ENCODE measurements around the gene PC.
"Not testable (repeated sequence)": the region's sequence is repeated elsewhere in the genome, so short reads cannot be mapped to it uniquely, and the experiment has no call there.

Gene PC

DNA sequence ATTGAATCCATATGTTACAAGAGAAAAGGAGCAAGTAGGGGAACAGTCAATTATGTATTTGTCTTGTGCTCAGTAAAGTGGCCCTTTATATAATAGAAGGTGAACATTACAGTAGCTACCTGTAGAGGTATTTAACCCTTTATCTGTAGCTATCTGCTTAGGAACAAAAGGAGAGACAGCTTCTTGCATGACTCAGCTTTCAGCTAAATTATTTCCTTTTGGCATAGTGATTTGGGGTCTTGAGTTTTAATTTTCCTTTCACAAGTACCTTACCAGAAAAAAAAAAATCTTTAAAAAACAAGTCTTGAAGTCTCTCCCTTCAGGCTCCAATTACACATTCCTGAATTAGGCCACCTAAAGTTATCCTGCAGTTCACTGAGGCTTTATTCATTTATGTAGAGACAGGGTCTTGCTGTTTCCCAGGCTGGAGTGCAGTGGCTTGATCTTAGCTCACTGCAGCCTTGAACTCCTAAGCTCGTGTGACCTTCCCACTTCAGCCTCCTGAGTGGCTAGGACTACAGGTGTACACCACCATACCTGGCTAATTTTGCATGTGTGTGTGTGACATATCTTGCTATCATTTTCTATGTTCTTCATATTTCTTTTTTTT is 147.5 kb downstream of the PC start:
- no peak overlapping the region for H2AFZ ChIP-seq
- H3K4me3 ChIP-seq (ENCODE audit: low read depth, low read length) = no peak overlapping the region
- no peaks in the 10 kb centered on the region for H3K4me1 ChIP-seq
- no peak overlapping the region for H3K27ac ChIP-seq
- H3K27me3 ChIP-seq (ENCODE audit: control insufficient read depth, insufficient read depth, low read length) = no peaks in the 10 kb centered on the region
- H3K36me3 ChIP-seq (ENCODE audit: control insufficient read depth, insufficient read depth, low read length) = no peaks in the 10 kb centered on the region
- TF ChIP-seq, protein P1, sequence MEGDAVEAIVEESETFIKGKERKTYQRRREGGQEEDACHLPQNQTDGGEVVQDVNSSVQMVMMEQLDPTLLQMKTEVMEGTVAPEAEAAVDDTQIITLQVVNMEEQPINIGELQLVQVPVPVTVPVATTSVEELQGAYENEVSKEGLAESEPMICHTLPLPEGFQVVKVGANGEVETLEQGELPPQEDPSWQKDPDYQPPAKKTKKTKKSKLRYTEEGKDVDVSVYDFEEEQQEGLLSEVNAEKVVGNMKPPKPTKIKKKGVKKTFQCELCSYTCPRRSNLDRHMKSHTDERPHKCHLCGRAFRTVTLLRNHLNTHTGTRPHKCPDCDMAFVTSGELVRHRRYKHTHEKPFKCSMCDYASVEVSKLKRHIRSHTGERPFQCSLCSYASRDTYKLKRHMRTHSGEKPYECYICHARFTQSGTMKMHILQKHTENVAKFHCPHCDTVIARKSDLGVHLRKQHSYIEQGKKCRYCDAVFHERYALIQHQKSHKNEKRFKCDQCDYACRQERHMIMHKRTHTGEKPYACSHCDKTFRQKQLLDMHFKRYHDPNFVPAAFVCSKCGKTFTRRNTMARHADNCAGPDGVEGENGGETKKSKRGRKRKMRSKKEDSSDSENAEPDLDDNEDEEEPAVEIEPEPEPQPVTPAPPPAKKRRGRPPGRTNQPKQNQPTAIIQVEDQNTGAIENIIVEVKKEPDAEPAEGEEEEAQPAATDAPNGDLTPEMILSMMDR (IDR thresholded peaks at IDR 0.05) = no peak
- no peaks in the 10 kb centered on the region for H3K9me3 ChIP-seq (ENCODE audit: control insufficient read depth, low read length)
- H3K4me2 ChIP-seq (ENCODE audit: low read length) = no peak overlapping the region
- no peak overlapping the region for H3K9ac ChIP-seq
- H3K79me2 ChIP-seq = no peaks in the 10 kb centered on the region

DNA sequence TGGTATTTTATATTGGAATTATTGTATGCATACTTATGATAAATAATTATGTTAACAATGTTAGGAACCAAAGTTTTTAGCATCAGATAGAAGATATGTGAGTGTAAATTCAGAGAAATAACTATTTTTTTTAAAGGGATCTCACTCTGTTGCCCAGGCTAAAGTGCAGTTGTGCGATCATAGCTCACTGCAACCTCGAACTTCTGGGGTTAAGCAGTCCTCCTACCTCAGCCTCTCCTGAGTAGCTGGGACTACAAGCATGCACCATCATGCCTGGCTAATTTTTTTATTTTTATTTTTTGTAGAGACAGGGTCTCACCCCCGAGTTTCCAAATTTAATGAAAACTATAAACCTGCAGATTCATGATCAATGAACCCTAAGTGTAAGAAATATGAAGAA is 148.6 kb downstream of the PC start:
- TF ChIP-seq, protein P1 (IDR thresholded peaks at IDR 0.05) = no peak
- no peak overlapping the region for H3K4me2 ChIP-seq (ENCODE audit: low read length)
- H3K9ac ChIP-seq = no peak overlapping the region
- H2AFZ ChIP-seq = no peak overlapping the region
- no peaks in the 10 kb centered on the region for H3K79me2 ChIP-seq
- H3K9me3 ChIP-seq (ENCODE audit: control insufficient read depth, low read length) = no peaks in the 10 kb centered on the region
- H3K27ac ChIP-seq = no peak overlapping the region
- H3K36me3 ChIP-seq (ENCODE audit: control insufficient read depth, insufficient read depth, low read length) = no peaks in the 10 kb centered on the region
- no peak overlapping the region for H3K4me3 ChIP-seq (ENCODE audit: low read depth, low read length)
- no peaks in the 10 kb centered on the region for H3K27me3 ChIP-seq (ENCODE audit: control insufficient read depth, insufficient read depth, low read length)
- no peaks in the 10 kb centered on the region for H3K4me1 ChIP-seq

DNA sequence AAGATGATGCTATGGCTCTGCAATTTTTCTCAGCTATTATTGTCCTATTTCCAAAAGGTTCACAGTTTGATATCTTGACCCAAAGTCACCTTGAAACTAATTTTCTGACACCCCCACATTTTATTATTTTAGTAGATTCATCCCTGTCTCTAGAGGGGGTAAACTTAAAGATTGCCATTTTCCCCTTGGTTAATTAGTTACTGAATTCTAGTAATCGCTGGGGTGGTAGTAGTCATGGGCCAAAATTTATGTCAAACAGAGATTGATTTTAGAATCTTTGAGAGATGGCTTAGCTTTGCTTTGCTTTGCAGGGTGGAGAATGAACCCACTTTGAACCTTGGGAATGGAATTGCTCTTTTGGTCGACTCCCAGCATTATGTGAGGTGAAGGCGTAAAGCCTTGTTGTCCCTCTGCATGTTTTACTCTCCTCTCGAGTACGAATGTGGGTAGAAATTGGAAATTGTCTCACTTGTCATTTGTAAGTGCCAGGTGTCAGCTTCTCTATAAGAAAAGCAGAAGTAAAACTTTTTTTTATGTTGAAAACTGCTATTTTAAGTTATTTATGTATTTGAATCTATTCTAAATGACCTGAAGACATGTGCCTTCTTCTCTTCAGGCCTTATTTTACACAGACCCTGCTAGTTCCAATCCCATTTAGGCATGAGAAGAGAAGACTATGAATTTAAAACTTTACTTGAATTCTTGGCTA is 157.3 kb downstream of the PC start:
- Histone ChIP-seq H3K4me1 (no peaks in the 10 kb centered on the region), H2AFZ (no peak overlapping the region), H3K9me3 (ENCODE audit: control insufficient read depth, low read length) (no peaks in the 10 kb centered on the region), H3K9ac (no peak overlapping the region), H3K27ac (no peak overlapping the region), H3K4me2 (ENCODE audit: low read length) (no peak overlapping the region), H3K79me2 (no peaks in the 10 kb centered on the region), H3K36me3 (ENCODE audit: control insufficient read depth, insufficient read depth, low read length) (no peaks in the 10 kb centered on the region), H3K4me3 (ENCODE audit: low read depth, low read length) (no peak overlapping the region), H3K27me3 (ENCODE audit: control insufficient read depth, insufficient read depth, low read length) (no peaks in the 10 kb centered on the region)
- TF ChIP-seq, protein P1 (IDR thresholded peaks at IDR 0.05) = no peak

DNA sequence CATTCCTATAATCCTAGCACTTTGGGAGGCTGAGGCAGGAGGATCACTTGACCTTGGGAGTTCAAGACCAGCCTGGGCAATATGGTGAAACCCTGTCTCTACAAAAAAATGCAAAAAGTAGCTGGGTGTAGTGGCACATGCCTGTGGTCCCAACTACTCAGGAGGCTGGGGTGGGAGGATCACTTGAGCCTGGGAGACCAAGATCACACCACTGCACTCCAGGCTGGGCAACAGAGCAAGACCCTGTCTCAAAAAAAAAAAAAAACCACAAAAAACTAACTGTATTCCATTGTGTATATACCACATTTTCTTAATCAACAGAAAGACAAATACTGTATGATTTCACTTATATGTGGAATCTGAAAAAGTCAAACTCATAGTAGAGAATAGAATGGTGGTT is 158.4 kb downstream of the PC start:
- not testable (repeated sequence) for H3K9me3 ChIP-seq (ENCODE audit: control insufficient read depth, low read length); H3K4me2 ChIP-seq (ENCODE audit: low read length); H3K4me1 ChIP-seq; H3K79me2 ChIP-seq; H3K36me3 ChIP-seq (ENCODE audit: control insufficient read depth, insufficient read depth, low read length); H3K9ac ChIP-seq; H3K27me3 ChIP-seq (ENCODE audit: control insufficient read depth, insufficient read depth, low read length); H3K4me3 ChIP-seq (ENCODE audit: low read depth, low read length); H3K27ac ChIP-seq; H2AFZ ChIP-seq

Data from parathyroid adenoma (tissue), 2 donors.